PC-9 (cell line): Measurements from ENCODE around the gene ADAT3. TPM values are rescaled to one million over a fixed set of nuclear protein-coding genes. Genes with fewer than 3 reads are reported as not detected.
"Not testable (repeated sequence)": the region's sequence is repeated elsewhere in the genome, so short reads cannot be mapped to it uniquely, and the experiment has no call there.

Source experiments
- BruUV-seq: library from RNA; stranded (reverse); fragments of 400-500 nt; replicated peaks from 2 replicates; lab custom pipeline; 2021; lab: Mats Ljungman, UMichigan
- CTCF ChIA-PET: fragments of 300-600 bp; sonication (Branson Sonifier 250); formaldehyde crosslinking; loops from one replicate; lab custom pipeline; 2022; ENCODE audit warnings: antibody characterized with exemption; lab: Charles Lee
- POLR2A ChIA-PET: fragments of 300-600 bp; sonication (Branson Sonifier 250); formaldehyde crosslinking; loops from one replicate; lab custom pipeline; 2022; ENCODE audit warnings: antibody characterized with exemption; ENCODE audit not compliant: unreplicated experiment; lab: Charles Lee
- DNase-seq, 2 experiments: peaks; one replicate each; pipeline versions ENCODE4 v3.0.0 to v3.0.0-alpha.2; 2015 to 2022; ENCODE audit warnings: mixed read lengths in 1 of 2
- H2AFZ ChIP-seq: fragments of 200-600 bp; sonication (generic); 2 replicates; pipeline ENCODE4 v1.8.1; 2017; ENCODE audit warnings: antibody characterized with exemption
- H3F3A ChIP-seq: fragments of 200-600 bp; sonication (generic); 2 replicates; pipeline ENCODE4 v1.8.1; 2017; ENCODE audit warnings: antibody characterized with exemption, mild to moderate bottlenecking, low read depth; ENCODE audit not compliant: insufficient read depth
- H3K27ac ChIP-seq: fragments of 200-600 bp; sonication (generic); 2 replicates; pipeline ENCODE4 v1.6.1; 2016; ENCODE audit warnings: mixed run types
- H3K27me3 ChIP-seq: fragments of 200-600 bp; sonication (generic); 2 replicates; pipeline ENCODE4 v1.6.1; 2016; ENCODE audit warnings: low read depth, mixed run types; ENCODE audit not compliant: insufficient read depth
- H3K36me3 ChIP-seq: fragments of 200-600 bp; sonication (generic); 2 replicates; pipeline ENCODE4 v1.6.1; 2016; ENCODE audit warnings: low read depth, mixed run types
- H3K4me1 ChIP-seq: fragments of 200-600 bp; sonication (generic); replicated peaks from 2 replicates; pipeline ENCODE4 v1.6.1; 2016; ENCODE audit warnings: mixed run types; ENCODE audit not compliant: insufficient read depth
- H3K4me2 ChIP-seq: fragments of 200-600 bp; sonication (generic); 2 replicates; pipeline ENCODE4 v1.6.1; 2017; ENCODE audit warnings: mixed run types
- H3K4me3 ChIP-seq: fragments of 200-600 bp; sonication (generic); 2 replicates; pipeline ENCODE4 v1.6.1; 2016; ENCODE audit warnings: mixed run types
- H3K79me2 ChIP-seq: fragments of 200-600 bp; sonication (generic); 2 replicates; pipeline ENCODE4 v1.6.1; 2017; ENCODE audit warnings: low read depth, mixed run types
- H3K9me2 ChIP-seq: fragments of 200-600 bp; sonication (generic); 2 replicates; pipeline ENCODE4 v1.8.1; 2017; ENCODE audit warnings: mild to moderate bottlenecking; ENCODE audit not compliant: insufficient read depth
- H3K9me3 ChIP-seq: fragments of 200-600 bp; sonication (generic); 2 replicates; pipeline ENCODE4 v1.8.1; 2016; ENCODE audit warnings: low read depth; ENCODE audit not compliant: insufficient read depth
- H4K20me1 ChIP-seq: fragments of 200-600 bp; sonication (generic); 2 replicates; pipeline ENCODE4 v1.8.1; 2017; ENCODE audit not compliant: insufficient read depth
- CTCF ChIP-seq: fragments of 200-600 bp; sonication (generic); conservative IDR thresholded peaks from 2 replicates; pipeline ENCODE4 v1.6.1; 2017; ENCODE audit warnings: mixed run types, antibody characterized with exemption, mild to moderate bottlenecking, moderate library complexity
- EZH2 ChIP-seq: fragments of 200-600 bp; sonication (generic); IDR thresholded peaks from 2 replicates; pipeline ENCODE4 v1.8.0; 2017; ENCODE audit warnings: antibody characterized with exemption, low read depth
- intact Hi-C: fragments of 100-400 bp; cut with micrococcal nuclease; formaldehyde crosslinking; loops from one replicate; pipeline ENCODE4 v1.10.0; 2022; ENCODE audit not compliant: unreplicated experiment
- total RNA-seq: library from RNA; stranded (reverse); gene quantifications from 2 replicates; pipeline ENCODE4 v1.2.3, GENCODE V29; 2021

ADAT3 gene
- total RNA-seq, 1 experiment from 2014 or later: 7.8 TPM

- Histone ChIP-seq H4K20me1 (no peaks in the 10 kb centered on the region), H3K4me2 (peak overlapping the region; percentile 97), H3K79me2 (peaks cover 38% of the 10 kb centered on the region), H3K9me3 (no peaks in the 10 kb centered on the region), H3K9me2 (no peaks in the 10 kb centered on the region), H3K4me3 (peak overlapping the region; percentile 77), H2AFZ (peak overlapping the region; percentile 80), H3F3A (peaks cover 4% of the 10 kb centered on the region; the same call in 1 of the 2 replicates), H3K4me1 (peaks cover 9% of the 10 kb centered on the region), H3K27ac (0 out of 2 replicates have a peak overlapping the region, but pooled peaks have one; percentile 41), H3K27me3 (no peaks in the 10 kb centered on the region), H3K36me3 (no peaks in the 10 kb centered on the region)
- CTCF ChIA-PET: interaction anchor here (0.6 kb wide), 1 partner anchor 176 kb away, joined by 3 read pairs; no protein-coding TSS in a partner anchor
- TSS peak; percentile 65 for BruUV-seq
- TF ChIP-seq CTCF (no peak), EZH2 (no peak)
- intact Hi-C loops: no loop called here
- peak; percentile 65 to 78 for DNase-seq
- POLR2A ChIA-PET: interaction anchor here (0.6 kb wide), 2 partner anchors 29 to 423 kb away, joined by 3 to 5 read pairs; no protein-coding TSS in a partner anchor
Measured at GRCh38 chr19:1875646-1876495, 29.3 kb upstream of the ADAT3 start.

- CTCF ChIA-PET, BruUV-seq, DNase-seq, H3K36me3 ChIP-seq, H3F3A ChIP-seq, H3K27ac ChIP-seq, H2AFZ ChIP-seq, H3K27me3 ChIP-seq, H3K4me1 ChIP-seq, POLR2A ChIA-PET, H4K20me1 ChIP-seq, intact Hi-C loops, H3K9me3 ChIP-seq, H3K9me2 ChIP-seq: not testable (repeated sequence)
- Histone ChIP-seq H3K79me2 (peaks cover 38% of the 10 kb centered on the region), H3K4me2 (peak overlapping the region; percentile 65), H3K4me3 (peak overlapping the region; percentile 77; the same call in 1 of the 2 replicates)
Measured at GRCh38 chr19:1876496-1877279, 28.5 kb upstream of the ADAT3 start.

- H2AFZ ChIP-seq, H3F3A ChIP-seq, BruUV-seq, H3K27ac ChIP-seq, H4K20me1 ChIP-seq, intact Hi-C loops, H3K4me2 ChIP-seq, H3K36me3 ChIP-seq, H3K9me3 ChIP-seq, H3K9me2 ChIP-seq, H3K27me3 ChIP-seq, DNase-seq, POLR2A ChIA-PET, CTCF ChIA-PET, H3K4me3 ChIP-seq, H3K4me1 ChIP-seq: not testable (repeated sequence)
- H3K79me2 ChIP-seq: peaks cover 41% of the 10 kb centered on the region
Measured at GRCh38 chr19:1877280-1877660, 27.9 kb upstream of the ADAT3 start.

GRCh38 chr19:1878583-1878982 is 26.6 kb upstream of the ADAT3 start:
- intact Hi-C loops, H3K36me3 ChIP-seq, H3K27me3 ChIP-seq, H3K4me3 ChIP-seq, POLR2A ChIA-PET, H2AFZ ChIP-seq, H3K27ac ChIP-seq, DNase-seq, H3K4me2 ChIP-seq, H3K4me1 ChIP-seq, H3F3A ChIP-seq, H3K9me3 ChIP-seq, BruUV-seq, H3K9me2 ChIP-seq, CTCF ChIA-PET, H4K20me1 ChIP-seq: not testable (repeated sequence)
- peaks cover 41% of the 10 kb centered on the region for H3K79me2 ChIP-seq

GRCh38 chr19:1879982-1880381 is 25.2 kb upstream of the ADAT3 start:
- H3K27me3 ChIP-seq, intact Hi-C loops, H4K20me1 ChIP-seq, H3K36me3 ChIP-seq, H3K4me2 ChIP-seq, H3K4me1 ChIP-seq, H2AFZ ChIP-seq, H3K9me2 ChIP-seq, H3F3A ChIP-seq, POLR2A ChIA-PET, CTCF ChIA-PET, H3K4me3 ChIP-seq, H3K9me3 ChIP-seq, DNase-seq, BruUV-seq, H3K27ac ChIP-seq: not testable (repeated sequence)
- peaks cover 41% of the 10 kb centered on the region for H3K79me2 ChIP-seq
